Measurements from ENCODE around the gene S100A2.

- TF ChIP-seq EZH2 (IDR thresholded peaks at IDR 0.05; ENCODE audit: insufficient read depth, poor library complexity, severe bottlenecking) = no peak
- TF ChIP-seq EZH2phosphoT487 (IDR thresholded peaks at IDR 0.05; ENCODE audit: insufficient read depth, low read depth) = no peak
Observed at GRCh38 chr1:153525088-153525728, 40.4 kb downstream of the S100A2 start.
